NAMALWA (cell line): ENCODE measurements around the gene APOA5.
"Not testable (repeated sequence)": the region's sequence is repeated elsewhere in the genome, so short reads cannot be mapped to it uniquely, and the experiment has no call there.

Experiments used
- DNase-seq: peaks from one replicate; pipeline ENCODE4 v3.0.0-alpha.2; 2015; ENCODE audit warnings: low spot score

APOA5 gene

DNA sequence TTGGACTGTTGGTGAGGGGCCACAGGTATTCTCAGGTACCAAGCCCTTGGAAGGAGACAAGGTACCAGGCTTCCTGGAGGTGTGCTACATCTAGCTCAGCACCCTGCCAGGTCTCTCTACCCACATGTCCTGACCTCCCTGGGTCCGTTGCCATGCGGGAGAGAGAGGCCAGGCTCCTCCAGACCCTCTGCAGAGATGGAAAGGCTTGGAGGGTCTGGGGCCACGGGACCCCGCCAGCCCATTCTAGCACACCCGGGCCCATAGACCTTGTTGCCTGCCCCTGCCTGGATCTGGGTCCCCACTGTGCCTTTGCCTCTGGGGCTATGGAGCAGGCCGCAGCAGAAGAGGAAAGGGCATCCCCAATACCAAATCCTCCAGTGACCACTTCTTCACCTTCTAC, 35.8 kb upstream of the APOA5 start:
- no peak for DNase-seq

DNA sequence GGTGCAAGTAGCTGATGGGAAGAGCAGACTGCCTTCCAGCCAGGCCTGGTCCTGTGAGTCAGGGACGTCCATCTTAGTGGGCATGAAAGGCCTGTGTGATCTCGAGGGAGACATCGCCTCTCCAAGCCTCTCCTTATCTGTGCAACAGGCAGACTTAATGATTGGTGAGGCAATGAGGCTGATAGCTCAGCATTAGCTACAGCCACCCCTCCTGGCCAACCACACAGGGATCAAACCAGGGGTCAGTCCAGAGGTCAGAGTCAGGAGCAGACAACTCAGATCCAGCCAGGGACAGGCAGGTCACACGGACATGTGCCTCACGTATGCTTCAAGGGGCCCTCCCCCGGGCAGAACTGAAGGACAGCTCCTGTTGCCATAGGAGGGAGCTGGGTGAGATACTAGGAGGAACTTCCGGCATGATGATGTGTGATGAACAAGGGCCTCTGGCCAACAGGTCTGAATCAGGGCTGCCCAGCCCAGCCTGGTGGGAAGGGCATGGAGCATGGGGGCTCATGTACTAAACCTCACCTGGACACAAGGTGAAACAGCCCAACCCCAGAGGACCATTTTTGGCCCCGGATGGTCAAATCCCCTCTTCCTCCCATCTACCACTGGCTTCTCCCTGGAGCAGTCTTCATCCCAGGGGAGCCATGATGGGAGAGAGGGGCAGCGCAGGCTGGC, 35.2 kb upstream of the APOA5 start:
- DNase-seq: no peak

DNA sequence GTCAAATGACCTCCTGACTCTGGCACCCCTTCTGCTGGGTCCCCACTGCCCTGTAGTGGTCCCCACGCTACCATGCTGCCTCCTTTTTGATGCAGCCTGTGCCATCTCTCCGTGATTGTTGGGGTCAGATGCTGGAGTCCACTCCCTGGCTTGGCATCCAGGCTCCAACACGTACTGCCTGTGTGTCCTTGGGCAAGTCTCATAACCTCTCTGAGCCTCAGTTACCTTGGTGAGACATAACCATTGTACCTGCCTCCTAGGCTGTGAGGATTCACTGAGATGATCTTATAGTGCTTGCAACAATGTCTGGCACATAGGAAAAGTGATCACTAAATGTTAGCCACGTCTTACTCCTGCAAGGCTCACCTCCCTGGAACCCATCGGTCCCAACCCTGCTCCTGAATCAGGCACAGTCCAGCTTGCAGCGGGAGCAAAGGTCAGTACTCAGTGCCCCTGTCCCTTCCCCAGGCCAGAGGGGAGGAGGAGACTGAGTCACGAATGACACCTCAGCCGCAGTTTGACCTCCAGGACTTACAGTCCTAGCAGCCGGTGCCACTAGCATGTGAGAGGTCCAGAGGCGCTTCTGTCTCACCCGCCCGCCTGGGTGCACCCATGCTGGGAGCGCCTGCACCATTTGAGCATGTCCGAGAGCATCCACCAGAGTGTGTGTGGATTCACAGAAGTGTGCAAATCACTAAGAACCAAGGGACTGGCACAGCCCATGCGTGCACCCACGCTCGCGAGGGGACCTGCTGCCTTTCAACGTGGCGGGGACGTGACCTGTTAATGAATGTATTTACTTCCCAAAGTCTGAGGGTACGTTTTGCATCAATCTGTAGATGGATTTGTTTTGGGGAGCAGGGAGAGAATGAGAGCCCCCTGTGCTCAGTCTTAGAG, 34.4 kb upstream of the APOA5 start:
- no peak for DNase-seq

DNA sequence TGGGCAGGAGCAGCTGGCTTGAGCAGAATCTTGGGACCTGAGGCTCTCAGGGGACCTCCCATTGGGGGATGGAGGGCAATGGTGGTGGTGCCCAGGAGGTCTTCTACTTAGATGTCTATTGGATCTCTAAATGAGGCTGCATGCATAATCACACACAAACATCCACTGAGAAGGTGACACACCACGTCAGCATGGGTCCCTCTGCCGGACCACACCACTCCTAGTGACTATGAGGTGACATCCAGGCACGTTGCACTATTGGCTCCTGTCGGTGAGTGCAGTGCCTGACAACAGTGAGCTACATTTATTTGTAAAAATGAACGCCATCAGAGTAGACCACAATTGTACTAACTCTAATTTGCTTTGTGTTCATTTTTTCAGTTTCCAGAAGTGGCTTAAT, 33.8 kb upstream of the APOA5 start:
- DNase-seq: no peak

DNA sequence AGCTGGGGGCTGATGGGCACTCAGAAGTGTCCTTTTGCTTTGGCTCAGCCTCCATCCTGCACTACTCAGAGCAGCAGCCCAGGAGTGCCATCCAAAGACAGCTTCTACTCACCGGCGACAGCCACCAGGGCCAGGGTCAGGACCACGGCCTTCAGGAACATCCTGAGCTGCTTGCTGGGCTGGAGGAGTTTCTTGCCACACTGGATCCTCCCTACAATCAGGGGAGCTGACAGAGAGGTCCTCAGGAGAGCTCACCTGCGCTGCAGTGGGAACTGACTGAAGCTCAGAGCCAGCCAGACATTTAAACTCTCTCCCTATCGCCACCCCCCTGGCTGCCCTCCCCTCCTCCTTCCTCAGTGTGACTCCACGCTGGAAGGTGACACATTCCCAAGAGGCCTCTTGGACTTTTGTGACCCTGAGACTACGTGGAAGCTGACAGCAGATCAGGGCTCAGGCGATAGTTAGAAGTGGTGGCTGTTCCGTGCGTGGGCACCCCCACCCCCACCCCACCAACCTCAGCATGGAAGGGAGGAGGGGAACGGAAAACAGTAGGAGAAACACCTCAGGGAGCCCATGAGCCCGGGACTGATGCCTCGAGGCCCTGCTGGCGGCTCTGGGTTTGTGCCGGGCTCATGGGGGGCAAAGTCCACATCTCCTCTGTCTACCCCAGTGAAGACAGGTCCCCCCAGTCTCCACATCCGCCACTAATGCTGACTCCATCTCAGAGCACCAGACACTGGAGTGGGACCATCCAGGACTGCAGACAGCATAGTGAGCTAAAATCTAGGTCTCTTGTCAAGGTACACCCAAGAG, 31.6 kb upstream of the APOA5 start, which contains the start of gene APOA4:
Gene APOA4 (minus strand): TSS at position 274 of the 813 bp plus-strand sequence. CDS start 113 bp downstream, at position 161.
- DNase-seq: no peak

DNA sequence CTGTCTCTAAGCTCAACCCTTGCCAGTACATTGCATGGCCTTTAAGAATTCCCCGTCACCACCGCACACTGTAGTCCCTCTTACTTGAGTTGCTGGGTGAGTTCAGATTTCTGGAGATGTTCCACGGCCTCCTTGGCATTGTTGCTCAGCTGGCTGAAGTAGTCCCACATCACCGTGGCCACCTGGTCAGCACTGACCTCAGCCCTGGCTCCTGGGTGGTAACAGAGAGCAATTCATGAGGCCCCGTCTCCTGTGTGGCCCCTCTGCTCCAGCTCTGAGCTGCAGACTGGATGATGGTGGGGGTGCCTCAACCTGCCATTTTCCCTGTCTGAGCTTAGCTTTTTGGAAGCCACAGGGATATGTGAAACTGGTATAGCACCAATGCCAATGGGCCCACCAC, 30.9 kb upstream of the APOA5 start:
- DNase-seq: no peak

DNA sequence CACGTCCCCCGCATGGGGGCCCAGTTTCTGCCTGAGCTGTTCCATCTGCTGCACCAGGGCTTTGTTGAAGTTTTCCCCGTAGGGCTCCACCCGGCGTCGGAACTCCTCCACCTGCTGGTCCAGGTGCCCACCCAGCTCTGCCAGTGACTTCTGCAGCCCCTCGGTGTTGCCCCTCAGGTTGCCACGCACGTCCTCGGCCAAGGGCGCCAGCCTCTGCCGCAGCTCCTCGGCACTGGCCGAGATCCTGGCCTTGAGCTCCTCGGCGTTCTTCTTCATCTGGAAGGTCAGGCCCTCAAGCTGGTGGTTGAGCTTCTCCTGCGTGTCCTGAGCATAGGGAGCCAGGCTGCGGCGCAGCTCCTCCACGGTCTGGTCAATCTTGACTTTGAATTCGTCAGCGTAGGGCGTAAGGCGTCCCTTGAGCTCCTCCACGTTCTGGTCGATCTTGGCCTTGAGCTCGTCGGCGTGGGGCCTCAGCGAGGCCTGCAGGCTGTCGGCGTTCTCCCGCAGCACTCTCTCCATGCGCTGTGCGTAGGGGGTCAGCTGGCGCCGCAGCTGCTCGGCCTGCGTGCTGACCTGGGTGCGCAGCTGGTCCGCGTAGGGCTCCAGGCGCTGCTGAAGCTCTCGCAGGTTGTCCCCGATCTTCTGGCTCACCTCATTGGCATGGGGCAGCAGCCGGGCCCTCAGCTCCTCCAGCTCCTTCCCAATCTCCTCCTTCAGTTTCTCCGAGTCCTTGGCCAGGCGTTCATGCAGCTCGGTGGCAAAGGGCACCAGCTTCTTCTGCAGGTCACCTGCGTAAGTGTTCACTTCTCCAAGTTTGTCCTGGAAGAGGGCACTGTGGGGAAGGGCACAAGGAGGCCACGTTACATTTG, 29.6 kb upstream of the APOA5 start:
- DNase-seq: no peak

DNA sequence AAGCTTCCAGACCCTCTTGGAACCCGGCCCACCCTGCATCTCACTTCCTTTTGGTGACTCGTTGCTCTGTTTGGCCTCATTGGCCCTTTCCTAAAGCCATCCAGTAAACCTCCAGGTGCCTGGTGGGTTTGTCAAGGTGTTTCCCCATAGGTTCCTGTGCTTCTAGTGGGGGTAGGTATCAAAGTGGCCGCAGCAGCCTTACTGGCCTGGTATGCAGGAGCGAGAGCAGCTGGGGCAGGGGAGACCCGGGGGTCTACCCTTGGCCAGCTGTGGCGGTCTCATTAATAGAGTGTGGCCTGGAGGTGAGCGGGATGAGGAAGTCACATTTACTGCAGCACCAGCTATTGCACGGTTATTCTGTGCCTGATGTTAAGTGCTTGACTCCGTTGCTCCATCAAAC, 27.4 kb upstream of the APOA5 start:
- no peak for DNase-seq

DNA sequence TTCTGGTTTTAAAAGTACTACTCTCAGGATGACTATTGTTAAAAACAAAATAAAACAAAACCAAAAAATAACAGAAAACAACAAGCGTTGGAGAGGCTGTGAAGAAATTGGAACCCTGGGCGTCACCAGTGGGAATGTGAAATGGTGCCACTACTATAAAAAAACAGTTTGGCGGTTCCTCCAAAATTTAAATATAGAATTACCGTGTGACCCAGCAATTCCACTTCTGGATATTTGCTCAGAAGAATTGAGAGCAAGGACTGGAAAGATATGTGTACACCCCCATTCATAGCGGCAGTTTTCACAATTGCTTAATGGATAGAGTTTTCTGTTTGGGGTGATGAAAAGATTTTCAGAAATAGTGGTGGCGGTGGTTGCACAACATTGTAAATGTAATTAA, 22.8 kb upstream of the APOA5 start:
- no peak for DNase-seq

DNA sequence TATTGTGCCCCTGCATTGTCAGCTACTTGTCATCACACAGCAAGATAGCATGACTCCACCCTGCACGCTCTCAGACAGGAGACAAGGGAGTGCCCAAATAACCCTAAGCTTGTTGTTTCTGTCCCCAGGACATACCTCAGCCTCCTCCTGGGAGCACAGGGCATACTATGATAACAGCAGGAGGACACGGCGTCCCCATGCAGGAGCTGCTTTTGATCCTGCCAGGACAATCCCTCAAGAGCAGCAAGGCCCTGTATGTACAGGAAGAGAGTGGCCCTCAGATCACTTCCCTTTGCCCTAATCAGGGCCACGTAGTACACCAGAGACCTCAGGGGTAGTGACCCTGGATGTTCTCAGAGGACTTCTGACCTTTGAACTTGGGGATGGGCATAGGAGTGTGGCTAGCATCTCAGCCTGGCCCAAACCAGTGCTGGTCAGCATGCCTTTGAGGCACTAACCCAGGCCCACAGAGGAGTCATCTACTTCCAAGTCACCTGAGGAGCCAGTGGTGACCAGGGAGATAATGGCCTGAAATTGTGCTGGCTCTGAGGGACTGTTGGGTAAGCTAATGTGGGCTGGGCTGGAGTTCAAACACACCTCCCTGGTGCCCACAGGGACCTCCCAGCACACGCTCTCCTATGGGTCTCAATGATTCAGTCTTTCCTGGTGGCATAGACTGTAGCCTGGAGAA, 22.2 kb upstream of the APOA5 start:
- DNase-seq: no peak

DNA sequence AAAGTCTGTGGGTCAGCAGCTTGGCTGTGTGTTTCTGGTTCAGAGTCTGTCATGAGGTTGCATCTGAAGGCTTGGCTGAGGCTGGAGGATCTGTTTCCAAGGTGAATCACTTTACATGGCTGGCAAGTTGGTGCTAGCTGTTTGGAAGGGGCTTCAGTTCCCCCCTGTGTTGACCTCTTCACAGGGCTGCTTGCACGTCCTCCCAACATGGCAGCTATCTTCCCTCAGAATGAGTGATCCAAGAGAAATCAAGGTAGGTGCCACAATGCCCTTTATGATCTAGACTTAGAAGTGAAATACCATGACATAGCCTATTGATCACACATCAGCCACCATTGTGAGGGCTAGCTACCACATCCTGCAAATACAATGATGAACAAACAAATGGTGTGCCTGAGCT, 21.5 kb upstream of the APOA5 start:
- DNase-seq: no peak

DNA sequence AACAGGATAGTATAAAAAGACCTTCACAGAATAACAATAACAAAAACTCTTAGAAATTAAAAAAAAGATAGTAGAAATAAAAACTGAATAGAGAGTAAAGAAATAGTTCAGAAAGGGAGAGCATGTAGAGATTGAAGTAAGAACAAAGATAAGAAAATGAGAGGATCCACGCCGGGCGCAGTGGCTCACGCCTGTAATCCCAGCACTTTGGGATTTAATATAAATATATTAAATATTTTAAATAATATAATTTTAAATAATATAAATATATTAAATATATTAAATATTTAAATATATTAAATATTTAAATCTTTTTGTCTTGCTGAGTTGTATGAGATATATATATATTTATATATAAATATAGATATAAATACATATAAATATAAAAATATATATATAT, 20.4 kb upstream of the APOA5 start:
- no peak for DNase-seq

DNA sequence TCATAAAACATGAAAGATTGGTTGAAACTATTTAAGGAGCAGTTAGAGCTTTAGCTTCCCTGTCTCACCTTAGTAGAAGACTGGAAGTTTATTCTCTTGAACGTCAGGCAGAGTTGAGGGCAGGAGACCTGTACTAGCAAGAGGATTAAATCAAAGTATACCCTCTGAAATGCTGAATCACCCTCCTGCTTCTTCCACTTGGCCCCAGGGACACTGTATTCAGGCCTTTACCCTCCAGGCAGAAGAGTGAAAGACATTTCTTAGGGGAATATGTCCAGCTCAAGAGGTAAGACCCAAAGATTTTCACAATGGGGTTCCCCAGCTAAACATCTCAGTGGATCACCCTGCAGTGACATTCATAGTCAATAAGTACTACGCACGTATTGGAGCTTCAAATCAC, 19.5 kb upstream of the APOA5 start:
- no peak for DNase-seq

DNA sequence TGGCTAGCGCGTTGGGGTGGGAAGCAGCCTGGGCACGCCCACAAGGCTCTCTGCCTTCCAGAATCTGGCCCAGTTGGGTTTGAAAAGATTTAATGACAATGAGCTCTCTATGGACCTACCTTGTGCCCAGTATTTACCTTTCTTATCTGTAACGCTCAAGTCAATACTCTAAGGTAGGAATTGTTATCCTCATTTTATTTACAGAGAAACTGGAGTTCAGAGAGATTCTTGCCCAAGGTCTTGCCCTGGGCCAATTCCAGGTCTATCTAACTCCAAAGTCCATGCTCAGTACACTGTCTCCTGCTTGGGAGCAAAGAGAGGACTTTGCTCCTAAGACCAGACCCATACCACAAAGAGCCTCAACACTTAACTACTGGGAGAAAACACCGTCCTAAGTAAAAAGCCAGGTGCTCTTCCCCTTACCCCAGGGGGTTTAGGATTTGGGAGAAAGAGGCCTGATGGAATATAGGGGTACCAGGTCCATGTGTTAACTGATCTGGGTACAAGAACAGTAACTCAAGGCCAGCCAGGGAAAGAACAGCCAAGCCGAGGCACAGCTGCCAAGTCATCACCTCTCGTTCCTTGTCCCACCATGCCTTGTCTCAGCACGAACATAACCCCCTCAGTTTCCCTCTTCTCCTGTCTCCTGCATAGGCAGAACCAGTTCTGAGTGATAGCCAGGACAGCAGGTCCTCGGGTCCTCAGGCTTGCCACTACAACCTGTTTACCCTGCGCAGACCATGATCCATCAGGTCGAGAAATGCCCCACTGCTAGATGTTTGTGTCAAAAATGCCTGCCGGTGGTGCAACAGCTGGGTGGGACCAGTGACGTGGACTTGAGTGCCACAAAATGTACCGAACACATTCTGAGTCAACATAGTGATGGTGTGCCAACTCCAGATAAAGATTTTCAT, 16.8 kb upstream of the APOA5 start:
- DNase-seq: no peak

DNA sequence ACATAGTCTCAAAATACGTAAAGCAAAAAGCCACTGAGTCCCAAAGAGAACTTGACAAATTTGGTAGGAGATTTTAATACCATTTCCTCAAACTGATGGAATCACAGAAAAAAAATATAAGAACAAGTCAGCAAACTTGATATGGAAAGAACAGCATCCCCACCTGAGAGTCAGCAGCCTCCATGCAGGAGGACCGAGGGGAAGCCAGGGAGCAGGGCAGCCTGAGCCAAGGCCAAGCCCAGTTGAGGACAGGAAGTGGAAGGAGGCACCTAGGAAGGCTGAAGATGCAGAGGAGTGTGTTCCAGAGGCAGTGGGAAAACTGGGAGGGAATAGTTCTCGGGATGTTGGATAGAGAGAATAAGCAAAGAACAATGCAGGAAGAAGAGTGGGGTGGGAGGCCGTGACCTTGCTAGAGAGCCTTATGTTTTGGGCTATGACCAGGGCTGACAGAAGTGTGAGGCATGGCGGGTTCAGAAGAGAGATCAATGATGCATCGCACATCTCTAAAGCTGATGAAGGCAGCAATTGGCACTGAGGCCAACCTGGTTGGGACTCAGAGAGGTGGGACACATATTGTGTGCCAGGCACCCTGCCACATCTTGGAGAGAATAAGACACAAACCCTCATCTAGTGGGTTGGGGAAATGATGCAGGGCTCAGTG, 16.1 kb upstream of the APOA5 start:
- DNase-seq: no peak

DNA sequence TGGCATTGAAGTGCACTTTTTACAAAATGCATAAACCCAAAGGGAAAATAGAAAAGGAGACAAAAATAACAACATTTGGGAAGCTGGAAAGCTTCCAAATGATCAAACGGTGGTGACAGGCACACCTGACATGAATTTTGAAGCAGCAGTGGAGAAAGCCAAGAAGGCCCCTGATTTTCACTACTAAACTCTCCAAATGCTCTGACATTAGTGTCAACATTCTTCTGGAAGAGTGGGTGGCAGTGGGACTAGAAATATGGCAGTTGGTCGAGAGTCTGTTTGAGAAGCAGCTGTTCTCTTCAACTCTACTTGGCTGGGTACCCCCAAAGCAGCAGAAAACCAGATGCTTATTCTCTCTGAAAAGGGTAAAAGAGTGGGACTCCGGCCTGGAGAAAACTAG, 12.3 kb upstream of the APOA5 start:
- no peak for DNase-seq

DNA sequence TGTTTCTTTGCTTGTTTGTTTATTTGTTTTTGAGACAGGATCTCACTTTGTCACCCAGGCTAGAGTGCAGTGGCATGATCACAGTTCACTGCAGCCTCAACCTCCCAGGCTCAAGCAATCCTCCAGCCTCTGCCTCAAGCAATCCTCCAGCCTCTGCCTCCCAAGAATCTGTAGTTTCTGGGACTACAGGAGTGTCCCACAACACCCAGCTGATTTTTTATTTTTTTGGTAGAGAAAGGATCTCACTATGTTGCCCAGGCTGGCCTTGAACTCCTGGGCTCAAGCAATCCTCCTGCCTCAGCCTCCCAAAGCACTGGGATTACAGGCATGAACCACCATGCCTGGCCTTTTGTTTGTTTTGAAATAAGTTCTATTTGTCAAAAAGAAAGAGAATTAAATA, 10.0 kb upstream of the APOA5 start:
- DNase-seq: not testable (repeated sequence)

DNA sequence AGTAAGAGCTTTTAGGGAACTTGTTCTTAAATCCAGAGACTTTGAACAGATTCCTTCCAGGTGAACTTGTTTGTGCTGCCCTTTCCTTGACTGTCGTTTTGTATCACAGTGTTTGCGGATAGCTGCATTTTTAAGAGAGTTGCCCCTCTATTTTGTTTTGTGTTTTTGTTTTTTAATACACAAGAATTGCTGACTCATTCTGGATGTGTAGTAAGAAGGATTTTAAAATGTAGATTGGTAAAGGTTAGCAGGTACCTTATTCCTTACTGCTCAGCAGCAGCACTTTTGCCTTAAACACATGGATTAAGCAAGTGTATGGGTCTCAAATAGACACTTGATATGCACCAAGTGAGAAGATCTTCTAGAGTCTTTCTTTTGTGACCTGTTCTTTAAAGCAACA, 8.9 kb upstream of the APOA5 start:
- no peak for DNase-seq

DNA sequence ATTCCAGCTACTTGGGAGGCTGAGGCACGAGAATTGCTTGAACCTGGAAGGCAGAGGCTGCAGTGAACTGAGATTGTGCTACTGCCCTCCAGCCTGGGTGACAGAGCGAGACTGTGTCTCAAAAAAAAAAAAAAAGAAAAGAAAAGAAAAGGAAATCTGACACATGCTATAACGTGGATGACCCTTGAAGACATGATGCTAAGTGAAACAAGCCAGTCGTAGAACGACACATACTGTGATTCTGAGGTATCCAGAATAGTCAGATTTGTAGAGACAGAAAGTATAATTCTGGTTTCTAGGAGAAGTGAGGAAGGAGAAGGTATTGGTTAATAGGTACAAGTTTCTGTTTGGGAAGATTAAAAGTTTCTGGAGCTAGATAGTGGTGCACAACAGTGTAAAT, 6.7 kb upstream of the APOA5 start:
- DNase-seq: no peak
